Left ventricle myocardium superior (tissue), 1 donor: ENCODE measurements around the gene DIO3. TPM values are rescaled to one million over a fixed set of nuclear protein-coding genes. Genes with fewer than 3 reads are reported as not detected.

ENCODE experiments used
- ATAC-seq: fragments of 200-7000 bp; cut with Tn5 transposase; one replicate; pipeline ENCODE4 v1.9.1; 2020; ENCODE audit warnings: mild to moderate bottlenecking, moderate library complexity
- DNase-seq: peaks from one replicate; pipeline ENCODE4 v3.0.0-alpha.2; 2020
- intact Hi-C: fragments of 100-400 bp; cut with micrococcal nuclease; formaldehyde crosslinking; loops from one replicate; pipeline ENCODE4 v1.11.0; 2022
- total RNA-seq: library from RNA; stranded (reverse); fragmentation: NEBNext Ultra II Directional; extraction: Animal tissue kit (Norgen Biotek cat#: 25700); gene quantifications from one replicate; pipeline ENCODE4 v1.2.1, GENCODE V29; 2021
- donor health status: DM: no; HTN: yes; CAD: no; lungs with severe emphysema.

Gene DIO3
- total RNA-seq, 1 donor from 2014 or later: 0.15 TPM

DNA sequence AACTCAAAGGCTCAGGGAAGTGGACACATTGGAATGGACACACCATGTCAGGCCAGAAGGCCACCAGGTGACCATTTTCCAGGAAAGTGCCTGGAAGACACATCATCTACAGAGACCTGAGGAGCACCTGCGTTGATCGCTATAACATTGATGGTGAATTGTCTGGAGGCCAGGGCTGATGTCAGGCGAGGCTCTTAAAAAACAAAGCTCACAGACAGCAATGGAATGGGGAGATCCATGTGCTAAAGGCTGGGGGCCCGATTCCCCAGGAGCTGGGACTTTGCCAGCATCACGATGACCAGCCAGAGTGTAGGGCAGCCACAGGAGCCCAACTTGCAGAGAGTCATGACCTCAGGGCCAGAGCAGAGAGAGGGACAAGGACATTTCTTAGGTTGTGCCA, 30.3 kb downstream of the DIO3 start:
- ATAC-seq: no peak
- intact Hi-C loops: no loop called here
- no peak for DNase-seq

DNA sequence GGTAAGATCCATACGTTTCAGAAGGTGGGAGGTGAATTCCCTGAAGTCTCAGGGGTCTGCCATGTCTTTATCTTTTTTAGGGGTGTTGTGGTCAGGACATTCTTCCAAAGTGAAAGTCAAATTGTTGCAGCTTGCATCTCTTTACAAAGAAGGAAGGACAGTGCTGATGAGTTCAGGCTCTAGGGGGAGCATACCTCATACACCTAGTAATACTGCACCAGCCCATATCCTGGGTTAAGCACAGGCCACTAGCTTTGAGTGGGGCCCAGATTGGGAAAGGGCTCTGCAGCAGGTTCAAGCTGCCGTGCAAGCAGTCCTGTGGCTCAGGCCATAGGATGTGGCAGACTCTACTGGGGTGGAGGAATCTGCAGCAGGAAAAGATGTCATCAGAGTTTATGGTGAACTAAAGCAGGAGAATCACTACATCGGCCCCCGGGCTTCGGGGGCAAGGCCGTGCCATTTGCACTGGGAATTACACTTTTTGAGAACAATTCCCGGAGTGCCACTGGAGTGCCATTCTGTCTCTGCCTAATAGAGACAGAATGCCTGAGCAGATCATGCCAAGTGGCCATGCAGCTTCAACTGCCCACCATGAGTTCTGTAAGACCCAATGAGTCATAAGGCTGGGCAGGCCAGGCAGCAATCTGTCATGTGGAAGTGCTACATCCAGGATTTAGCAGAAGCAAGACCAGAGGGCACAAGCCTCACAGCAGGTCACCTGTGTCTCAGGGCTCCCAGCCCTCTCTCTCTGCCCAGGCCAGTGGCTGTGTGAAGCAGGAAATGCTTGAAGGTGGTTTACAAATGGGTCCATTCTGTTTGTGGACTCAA, 32.3 kb downstream of the DIO3 start:
- no peak for ATAC-seq
- intact Hi-C loops: no loop called here
- DNase-seq: no peak

DNA sequence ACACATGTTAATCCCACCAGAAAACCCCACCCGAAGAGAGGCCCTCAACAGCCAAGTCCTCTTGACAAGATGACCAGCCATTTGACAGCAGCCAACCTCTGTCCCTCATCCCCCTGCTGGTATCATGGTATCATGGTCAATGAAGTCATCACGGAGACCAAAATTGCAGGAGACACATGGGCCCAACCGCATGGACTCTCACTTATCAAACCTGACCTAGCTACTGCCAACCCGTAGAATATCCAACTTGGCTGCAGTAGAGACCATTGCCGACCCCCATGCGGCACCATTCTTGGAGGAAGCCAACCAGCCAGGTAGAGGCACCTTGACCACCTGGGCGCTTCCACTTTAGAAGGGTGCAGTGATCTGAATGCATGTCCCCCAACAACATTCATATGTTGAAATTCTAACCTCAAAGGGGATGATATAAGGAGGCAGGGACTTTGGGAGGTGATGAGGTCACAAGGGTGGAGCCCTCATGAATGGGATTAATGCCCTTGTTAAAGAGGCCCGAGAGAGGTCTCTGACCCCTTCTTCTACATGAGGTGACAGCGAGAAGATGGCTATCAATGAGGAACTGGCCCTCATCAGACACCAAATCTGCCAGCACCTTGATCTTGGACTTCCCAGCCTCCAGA, 33.3 kb downstream of the DIO3 start:
- DNase-seq (no peak), ATAC-seq (no peak)
- intact Hi-C loops: no loop called here

DNA sequence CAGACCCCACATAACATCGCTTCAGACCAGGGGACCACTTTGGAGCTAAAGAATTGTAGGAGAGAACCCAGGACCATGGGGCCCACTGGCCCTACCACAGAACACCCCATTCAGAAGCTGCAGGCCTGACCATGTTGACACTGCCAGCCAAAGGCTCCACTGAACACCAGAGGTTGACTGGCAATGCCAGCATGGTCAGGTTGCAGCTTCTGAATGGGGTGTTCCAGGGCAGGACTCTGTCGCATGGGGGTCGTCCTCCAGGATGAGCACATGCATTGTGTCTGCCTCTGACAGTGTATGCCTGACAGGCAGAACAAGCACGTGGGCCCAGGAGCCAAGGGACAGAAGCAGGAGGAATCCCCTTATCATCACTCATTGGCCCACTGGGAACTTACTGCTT, 34.1 kb downstream of the DIO3 start:
- ATAC-seq: no peak
- no peak for DNase-seq

DNA sequence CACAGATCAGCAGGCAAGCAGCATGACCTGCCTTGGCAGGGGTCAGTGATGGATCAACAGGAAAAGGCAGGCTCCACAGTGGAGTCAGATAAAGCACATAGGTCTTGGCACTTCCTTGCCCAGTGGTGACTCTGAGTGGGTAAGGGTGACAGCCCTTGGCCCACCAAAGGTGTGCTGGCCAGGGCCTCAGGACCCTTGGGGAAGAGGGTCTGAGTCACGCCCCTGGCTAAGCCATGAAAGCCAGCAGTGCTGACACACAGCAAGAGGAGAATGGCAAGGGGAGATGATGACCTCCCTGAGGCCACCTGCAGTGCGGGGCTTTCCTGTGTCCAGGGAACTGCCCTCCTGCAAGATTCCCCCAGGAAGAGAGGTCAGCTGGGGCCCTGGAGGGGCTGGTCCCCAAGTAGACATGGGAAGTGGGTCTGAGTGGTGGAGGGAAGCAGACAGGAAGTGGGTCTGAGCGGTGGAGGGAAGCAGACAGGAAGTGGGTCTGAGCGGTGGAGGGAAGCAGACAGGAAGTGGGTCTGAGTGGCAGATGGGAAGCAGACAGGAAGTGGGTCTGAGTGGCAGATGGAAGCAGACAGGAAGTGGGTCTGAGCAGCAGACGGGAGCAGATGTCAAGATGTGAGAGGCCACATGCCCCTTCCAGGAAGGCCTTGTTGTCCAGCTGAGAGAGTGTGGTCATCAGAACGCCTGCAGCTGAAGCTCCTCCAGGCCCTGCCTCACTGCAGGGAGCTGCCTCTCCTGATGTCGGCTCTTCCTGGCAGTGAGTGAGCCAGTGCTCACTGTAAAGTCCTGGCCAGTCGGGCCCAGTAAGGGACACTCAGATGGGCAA, 34.8 kb downstream of the DIO3 start:
- ATAC-seq (no peak), DNase-seq (no peak)
- intact Hi-C loops: no loop called here

More for the DNA sequence above, 34.1 kb downstream of the DIO3 start:
- intact Hi-C loops: no loop called here

DNA sequence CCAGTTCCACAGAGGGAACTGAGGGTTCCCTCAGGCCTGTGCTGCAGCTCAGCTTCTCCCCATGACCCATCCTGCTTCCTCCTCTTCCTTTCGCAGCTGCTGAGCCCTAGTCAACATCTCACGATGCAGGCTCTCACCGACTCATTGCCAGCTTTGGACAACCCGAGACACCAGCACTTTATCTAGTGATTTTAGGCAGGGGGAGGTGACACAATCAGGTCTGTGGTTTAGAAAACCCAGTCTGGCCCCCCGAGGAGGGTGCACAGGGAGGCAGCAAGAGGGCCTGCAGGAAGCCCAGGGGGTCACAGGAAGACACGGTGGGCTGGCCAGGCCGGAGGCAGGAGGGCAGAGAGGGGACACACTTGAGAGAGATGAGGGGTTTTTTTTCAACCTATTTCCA, 35.4 kb downstream of the DIO3 start:
- DNase-seq (no peak), ATAC-seq (no peak)
- intact Hi-C loops: no loop called here

DNA sequence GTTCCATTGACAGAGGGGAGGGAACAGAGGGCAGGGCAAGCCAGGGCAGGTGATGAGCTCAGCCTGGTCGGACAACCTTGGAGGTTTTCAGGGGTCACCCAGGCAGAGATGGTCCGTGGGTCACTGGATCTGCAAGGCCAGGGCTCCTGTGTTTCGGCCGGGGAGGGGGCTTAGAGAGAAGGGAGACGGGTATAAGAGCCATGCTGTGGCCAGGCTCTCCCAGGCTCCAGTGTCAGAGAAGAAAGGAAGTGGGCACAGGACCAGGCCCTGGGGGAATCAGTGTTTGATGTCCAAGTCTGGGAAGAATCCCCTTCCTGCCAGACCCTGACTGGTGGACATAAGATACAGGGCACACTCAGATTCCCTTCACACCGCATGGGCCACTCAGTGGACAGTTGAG, 36.9 kb downstream of the DIO3 start:
- ATAC-seq (no peak), DNase-seq (no peak)
- intact Hi-C loops: no loop called here

DNA sequence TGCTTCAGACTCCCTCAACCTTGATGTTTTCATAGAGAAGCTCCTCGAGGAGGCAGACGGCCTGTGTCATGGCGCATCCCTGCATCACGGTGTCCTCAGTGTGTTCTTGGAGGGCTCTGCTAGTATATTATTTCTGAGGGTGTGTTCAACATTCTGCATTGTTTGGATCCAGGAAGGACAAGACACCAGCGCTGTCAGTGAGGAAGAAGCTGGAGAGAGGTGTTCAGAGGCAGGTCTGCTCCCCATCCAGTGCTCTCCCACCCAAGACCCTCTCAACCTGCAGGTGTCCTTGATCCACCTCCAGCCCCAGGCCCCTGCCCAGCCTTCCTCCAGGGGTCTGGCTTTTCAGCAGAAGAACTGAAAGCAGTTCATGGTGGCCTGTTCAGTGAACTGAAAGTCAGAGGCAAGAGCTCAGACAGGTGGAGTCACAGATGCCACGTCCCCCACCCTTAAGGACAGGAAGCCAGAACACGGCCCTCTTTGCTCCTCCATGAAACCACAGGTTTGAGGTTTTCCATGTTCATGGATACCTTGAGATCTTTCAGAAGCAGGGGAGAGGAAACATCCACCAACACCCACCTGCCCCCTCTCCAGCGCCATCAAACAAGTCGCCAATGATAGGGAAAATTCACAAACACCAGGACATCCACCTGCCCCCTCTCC, 37.4 kb downstream of the DIO3 start:
- no peak for ATAC-seq
- intact Hi-C loops: no loop called here
- no peak for DNase-seq

DNA sequence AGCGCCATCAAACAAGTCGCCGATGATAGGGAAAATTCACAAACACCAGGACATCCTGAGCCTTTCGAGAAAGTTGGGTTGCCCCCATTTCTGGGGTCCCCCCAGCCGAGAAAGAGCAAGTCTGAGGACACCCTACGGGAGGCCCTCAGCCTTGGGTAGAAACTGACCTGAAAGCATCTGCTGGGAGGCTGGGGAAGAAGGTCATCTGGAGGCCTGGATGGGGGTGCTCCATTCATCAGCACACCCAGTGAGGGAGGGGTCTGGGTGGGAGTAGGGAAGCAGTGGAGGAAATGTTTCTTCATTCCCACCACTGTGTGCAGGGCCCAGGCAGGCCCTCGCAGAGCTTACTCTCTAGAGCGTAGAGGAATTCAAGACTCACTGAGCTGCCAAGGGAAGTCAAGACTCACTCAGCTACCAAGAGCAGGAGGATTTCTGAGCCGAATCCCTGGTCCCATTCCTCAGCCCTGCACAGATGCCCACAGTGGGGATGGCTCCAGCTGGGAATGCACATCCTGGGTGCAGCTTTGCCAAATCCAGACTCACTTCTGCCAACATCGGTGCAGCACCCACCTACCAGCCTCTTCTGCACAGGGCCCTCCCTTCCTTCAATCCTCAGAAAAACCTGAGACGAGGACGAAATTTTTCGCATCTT, 38.1 kb downstream of the DIO3 start:
- DNase-seq: no peak
- ATAC-seq: no peak
- intact Hi-C loops: no loop called here

DNA sequence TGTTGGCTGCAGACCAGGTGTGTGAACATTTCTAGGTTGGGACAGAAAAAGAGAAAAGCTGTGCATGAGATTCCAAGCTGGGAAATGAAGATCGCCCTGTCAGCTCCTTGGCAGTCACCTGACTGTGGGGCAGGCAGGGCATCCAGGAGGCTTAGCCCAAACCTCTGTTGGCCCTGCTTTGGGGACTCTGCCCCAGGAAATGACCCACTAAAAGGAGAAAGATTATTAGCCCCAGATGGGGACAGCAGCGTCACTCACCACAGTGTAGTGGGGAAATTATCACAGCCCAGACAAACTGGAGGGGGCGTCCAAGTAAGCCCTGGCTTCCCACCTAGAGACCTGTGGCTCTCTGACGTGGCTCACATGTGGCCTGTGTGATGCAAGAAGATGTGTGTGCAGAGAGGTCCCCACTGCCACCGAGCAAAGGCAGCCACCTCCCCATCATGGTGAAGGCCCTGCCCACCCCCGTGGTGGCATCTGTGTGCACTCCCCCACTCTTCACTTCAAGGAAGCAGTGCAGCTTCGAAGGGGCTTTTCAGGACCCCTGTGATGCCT, 39.1 kb downstream of the DIO3 start:
- ATAC-seq (no peak), DNase-seq (no peak)
- intact Hi-C loops: no loop called here

DNA sequence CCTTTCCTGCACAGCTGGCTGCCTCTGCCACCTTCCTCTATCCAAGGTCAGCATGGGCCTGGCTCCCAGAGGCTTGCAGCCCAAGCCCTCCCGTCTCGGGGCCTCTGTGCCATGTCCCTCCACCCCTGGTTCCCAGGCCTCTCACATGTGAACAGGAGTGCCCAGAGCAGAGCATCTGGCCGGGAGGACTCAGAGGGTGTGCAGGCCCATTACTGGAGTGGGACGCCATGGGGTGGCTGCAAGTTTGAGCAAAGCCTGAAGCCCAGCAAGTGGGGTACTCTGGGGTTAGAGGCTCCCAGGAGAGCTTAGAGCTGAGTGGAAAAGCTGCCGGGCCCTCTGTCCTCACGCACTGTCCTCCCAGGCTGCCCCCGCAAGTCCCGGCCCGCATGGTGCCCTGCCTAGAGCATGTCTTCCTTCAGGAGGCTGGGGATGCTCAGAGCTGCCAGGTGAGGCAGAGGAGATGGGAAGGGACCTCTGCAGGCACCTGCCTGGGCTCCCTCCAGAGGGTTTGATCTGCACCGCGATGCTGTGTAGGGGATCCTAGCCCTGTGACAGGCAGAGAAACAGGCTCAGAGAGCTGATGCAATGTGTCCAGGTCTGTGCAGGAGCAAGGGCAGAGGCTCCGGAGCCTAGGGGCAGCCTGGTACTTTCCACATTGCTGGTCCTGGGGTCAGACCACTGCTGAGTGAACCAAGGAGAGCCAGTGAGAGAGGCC, 39.8 kb downstream of the DIO3 start:
- DNase-seq (no peak), ATAC-seq (no peak)
- intact Hi-C loops: no loop called here

DNA sequence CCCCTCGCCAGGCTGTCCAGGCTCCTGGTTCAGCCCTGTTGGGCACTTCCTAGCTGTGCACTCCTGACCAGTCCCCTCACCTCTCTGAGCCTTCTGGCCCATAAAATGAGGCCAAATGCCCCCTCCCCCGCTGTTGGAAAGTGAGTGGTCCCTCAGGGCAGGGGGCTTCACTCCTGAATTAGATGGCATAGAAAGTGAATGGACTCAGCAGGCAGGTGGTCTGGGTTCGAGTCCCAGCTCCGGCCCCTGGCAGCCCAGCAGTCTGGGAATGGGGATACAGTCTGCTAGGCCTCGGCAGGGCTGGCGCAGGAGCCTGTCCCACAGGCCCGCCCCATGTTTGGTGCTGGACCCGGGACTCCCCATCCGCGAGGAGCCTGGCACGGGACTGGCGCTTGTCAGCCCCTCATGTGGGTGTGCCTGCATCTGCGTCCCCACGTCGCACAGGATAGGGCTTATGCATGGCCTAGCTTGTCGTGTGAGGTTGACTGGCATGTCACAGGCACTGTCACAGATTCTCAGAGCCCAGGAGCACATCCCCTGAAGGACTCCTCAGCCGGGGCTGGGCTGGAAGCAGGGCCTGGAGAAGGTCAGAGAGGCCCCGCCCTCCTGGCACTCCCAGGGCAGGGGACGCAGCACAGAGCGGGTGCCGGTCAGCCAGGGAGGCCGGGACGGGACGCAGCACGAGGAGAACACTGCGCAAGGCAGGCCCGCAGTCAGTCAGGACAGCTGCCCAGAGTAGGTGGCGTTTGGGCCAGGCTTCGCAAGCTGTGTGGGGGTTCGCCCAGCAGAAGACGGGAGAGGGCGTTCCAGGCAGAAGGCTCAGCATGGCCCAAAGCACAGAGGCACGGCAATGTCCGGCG, 40.5 kb downstream of the DIO3 start:
- ATAC-seq (no peak), DNase-seq (peak; percentile 18)
- intact Hi-C loops: no loop called here

DNA sequence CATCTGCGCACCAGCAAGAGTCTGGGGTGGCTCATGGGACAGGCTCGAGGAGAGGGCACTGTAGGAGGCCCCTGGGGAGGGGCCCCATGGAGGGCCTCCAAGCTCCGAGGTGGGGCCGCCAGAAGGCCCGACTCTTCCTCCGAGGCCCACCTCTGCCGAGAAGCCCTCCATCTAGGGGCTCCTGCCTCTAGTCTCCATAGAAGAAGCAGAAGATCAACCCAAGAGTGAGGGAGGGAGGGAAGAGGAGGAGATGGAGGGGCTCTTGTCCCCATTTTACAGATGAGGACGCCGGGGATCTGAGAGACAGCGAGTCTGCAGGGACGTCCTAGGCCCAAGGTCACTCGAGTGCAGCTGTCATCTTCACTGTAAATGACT, 41.2 kb downstream of the DIO3 start:
- DNase-seq: peak; percentile 0
- intact Hi-C loops: no loop called here

DNA sequence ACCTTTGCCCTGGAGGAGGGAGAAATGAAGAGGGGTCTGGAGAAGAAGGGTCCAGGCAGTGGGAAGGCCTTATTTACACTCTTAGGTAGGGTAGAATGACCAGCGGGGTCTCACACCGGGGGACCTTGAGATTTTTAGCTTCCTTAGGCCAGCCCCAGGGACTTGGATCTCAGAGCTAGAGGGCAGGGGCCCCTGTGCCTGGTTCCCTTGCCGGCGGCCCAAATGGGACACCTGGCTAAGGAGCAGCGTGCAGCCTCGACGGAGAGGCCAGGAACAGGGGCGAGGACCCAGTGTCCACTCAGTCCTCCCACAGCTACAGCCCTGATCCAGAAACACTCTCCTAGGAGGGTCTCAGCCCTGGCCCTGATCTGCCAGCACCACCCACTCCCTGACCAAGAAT, 41.8 kb downstream of the DIO3 start:
- peak; percentile 1 for DNase-seq
- intact Hi-C loops: no loop called here
- no peak for ATAC-seq

More for the DNA sequence above, 41.2 kb downstream of the DIO3 start:
- no peak for ATAC-seq

DNA sequence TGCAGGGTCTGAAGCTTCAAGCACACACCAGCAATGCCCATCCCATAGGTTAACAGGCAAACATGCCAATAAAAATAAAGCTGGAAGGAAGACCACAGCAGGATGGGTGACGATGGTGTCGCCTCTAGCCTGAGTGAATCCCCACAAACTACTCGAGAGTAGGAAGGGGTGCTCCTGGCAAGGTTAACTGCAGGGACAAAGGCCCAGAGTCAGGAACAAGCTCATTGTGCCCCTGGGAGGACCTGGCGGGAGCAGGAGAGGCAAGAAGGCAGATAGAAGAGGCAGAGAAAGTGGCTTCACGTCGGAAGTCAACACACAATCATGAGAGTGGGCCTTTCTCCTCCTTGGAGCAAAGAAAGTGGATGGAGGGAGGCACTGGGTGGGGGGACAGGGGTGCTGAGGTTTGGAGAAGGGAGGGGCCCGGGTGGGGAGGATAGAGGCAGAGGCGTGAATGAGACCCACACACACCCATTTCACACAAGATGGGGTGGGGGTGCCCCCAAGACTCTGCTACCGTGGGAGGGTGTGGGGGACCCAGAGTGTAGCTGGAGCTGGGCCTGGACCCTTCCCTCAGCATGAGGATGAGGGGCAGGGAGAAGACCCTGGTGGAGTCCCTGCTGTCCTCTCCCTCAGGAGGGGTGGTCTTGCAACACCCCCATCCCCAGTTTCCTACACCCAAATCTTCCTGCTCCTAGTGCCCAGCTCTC, 43.1 kb downstream of the DIO3 start:
- DNase-seq (peak; percentile 14), ATAC-seq (no peak)
- intact Hi-C loops: no loop called here

DNA sequence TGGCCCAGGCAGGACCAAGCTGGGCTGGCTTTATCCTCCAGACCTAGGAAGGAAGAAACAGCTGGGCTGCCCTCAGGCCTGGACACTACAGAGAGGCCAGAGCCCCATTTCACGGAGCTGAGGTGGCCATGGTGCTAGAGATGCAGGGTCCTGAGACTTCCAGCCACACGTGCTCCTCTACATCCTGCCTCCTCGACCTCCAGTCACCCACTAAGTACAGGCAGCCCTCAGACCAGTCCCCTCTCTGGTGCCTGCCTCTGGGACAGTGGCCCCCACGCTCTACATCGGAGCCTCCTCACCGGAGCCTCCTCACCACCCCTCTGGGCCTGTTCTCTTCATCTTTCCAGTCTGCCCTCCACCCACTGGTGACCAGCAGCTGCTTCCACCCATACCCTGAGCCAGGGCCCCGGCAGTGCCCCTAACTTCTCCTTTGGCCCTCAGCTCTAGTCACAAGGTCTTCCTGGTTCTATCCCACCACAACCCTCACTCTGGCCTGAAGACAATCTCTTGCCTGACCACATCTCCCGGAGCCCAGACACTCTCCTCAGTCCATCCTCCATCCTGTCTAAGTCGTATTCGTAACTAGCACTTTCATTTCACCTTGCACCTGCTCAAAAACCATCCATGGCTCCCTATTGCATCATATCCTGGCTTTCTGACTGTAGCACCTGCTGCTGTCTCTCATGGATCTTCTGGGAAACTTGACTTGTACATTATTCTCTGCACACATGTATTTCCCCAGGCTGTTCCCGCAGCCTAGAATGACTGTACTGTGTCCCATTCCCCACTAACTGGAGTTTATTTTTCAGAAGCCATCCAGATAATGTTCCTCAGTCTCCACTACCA, 43.9 kb downstream of the DIO3 start:
- no peak for ATAC-seq
- peak; percentile 18 for DNase-seq
- intact Hi-C loops: no loop called here
